Endothelial cell of umbilical vein (primary cell): ENCODE measurements around the gene NDUFV1. TPM values are rescaled to one million over a fixed set of nuclear protein-coding genes. Genes with fewer than 3 reads are reported as not detected.

ENCODE experiments used
- BruUV-seq: library from RNA; stranded (reverse); fragments of 400-500 nt; replicated peaks from 2 replicates; lab custom pipeline; 2021; lab: Mats Ljungman, UMichigan
- CTCF ChIA-PET: fragments of 300-600, 350-600 bp; sonication (Branson Sonifier 250); formaldehyde crosslinking; loops from one replicate; lab custom pipeline; 2021; ENCODE audit warnings: antibody characterized with exemption, inconsistent platforms; lab: Charles Lee
- POLR2A ChIA-PET: fragments of 300-600, 350-600 bp; sonication (Branson Sonifier 250); formaldehyde crosslinking; loops from one replicate; lab custom pipeline; 2021; ENCODE audit warnings: antibody characterized with exemption, inconsistent platforms; lab: Charles Lee
- DNase-seq: peaks from one replicate; pipeline ENCODE4 v3.0.0-alpha.2; 2011; ENCODE audit warnings: low read depth, low spot score
- FAIRE-seq: peaks from 2 replicates; lab custom pipeline; 2011; peaks lifted over from hg19 to GRCh38; lab: Jason Lieb, UNC
- H2AFZ ChIP-seq: 2 replicates; pipeline ENCODE4 v1.6.0; 2012; ENCODE audit warnings: low read depth, low read length, control low read depth, inconsistent platforms
- H3K27ac ChIP-seq: 2 replicates; pipeline ENCODE4 v1.5.1; 2011; ENCODE audit warnings: low read depth, mild to moderate bottlenecking, control low read depth, low read length, moderate library complexity; ENCODE audit not compliant: insufficient read depth
- H3K27me3 ChIP-seq, 2 experiments: 2 replicates each; pipeline versions ENCODE4 v1.6.0 to v1.6.1; 2011; ENCODE audit warnings: low read length in 2 of 2, mixed read lengths in 1 of 2; ENCODE audit not compliant: control insufficient read depth in 2 of 2, insufficient read depth in 2 of 2
- H3K36me3 ChIP-seq, 2 experiments: 2 replicates in 1 of 2; 3 replicates in 1 of 2; pipeline ENCODE4 v1.5.1; 2011; ENCODE audit warnings: low read length in 2 of 2, mild to moderate bottlenecking in 1 of 2, moderate library complexity in 1 of 2; ENCODE audit not compliant: control insufficient read depth in 2 of 2, insufficient read depth in 2 of 2; ENCODE audit errors: extremely low read depth in 1 of 2
- H3K4me1 ChIP-seq: 3 replicates; pipeline ENCODE4 v1.5.1; 2011; ENCODE audit warnings: mild to moderate bottlenecking, low read length; ENCODE audit not compliant: control insufficient read depth, insufficient read depth; ENCODE audit errors: extremely low read depth
- H3K4me2 ChIP-seq: 2 replicates; pipeline ENCODE4 v1.6.1; 2011; ENCODE audit warnings: low read length, control low read depth, mixed read lengths; ENCODE audit not compliant: insufficient read depth
- H3K4me3 ChIP-seq, 3 experiments: fragments of 200-600 bp in 1 of 3; sonication (generic), shearing (Covaris generic) in 1 of 3; replicated peaks in 1 of 3; 2 replicates each; pipeline ENCODE4 v1.5.1; 2011 to 2016; ENCODE audit warnings: control low read depth in 3 of 3, low read length in 3 of 3, mild to moderate bottlenecking in 2 of 3, inconsistent platforms in 1 of 3, low read depth in 1 of 3, moderate library complexity in 1 of 3; ENCODE audit not compliant: insufficient read depth in 1 of 3
- H3K79me2 ChIP-seq: 2 replicates; pipeline ENCODE4 v1.6.0; 2012; ENCODE audit warnings: low read length, inconsistent platforms; ENCODE audit not compliant: control insufficient read depth, insufficient read depth
- H3K9ac ChIP-seq: replicated peaks from 2 replicates; pipeline ENCODE3; 2011; ENCODE audit warnings: low read length, control low read depth; ENCODE audit not compliant: insufficient read depth; ENCODE audit errors: extremely low read depth
- H3K9me1 ChIP-seq: replicated peaks from 3 replicates; pipeline ENCODE4 v1.6.0; 2011; ENCODE audit warnings: mild to moderate bottlenecking, low read length; ENCODE audit not compliant: control insufficient read depth, insufficient read depth; ENCODE audit errors: extremely low read depth
- H3K9me3 ChIP-seq: replicated peaks from 2 replicates; pipeline ENCODE4 v1.5.1; 2012; ENCODE audit warnings: low read length, inconsistent platforms; ENCODE audit not compliant: control insufficient read depth, insufficient read depth
- H4K20me1 ChIP-seq: replicated peaks from 2 replicates; pipeline ENCODE3; 2011; ENCODE audit warnings: mild to moderate bottlenecking, low read length; ENCODE audit not compliant: control insufficient read depth, insufficient read depth; ENCODE audit errors: extremely low read depth
- CTCF ChIP-seq, 2 donors: IDR thresholded peaks; 1 replicate in 1 of 2; 2 replicates in 1 of 2; pipeline ENCODE4 v1.5.1; 2011; ENCODE audit warnings: low read length in 2 of 2, mild to moderate bottlenecking in 2 of 2, moderate library complexity in 2 of 2, control low read depth in 1 of 2, inconsistent platforms in 1 of 2, low read depth in 1 of 2; ENCODE audit not compliant: insufficient read depth in 1 of 2; ENCODE audit errors: extremely low read depth in 1 of 2
- EZH2 ChIP-seq: IDR thresholded peaks from 2 replicates; pipeline ENCODE4 v1.6.1; 2012; ENCODE audit warnings: borderline replicate concordance, low read depth, mild to moderate bottlenecking, moderate library complexity, low read length, inconsistent platforms; ENCODE audit not compliant: severe bottlenecking
- FOS ChIP-seq: IDR thresholded peaks from 2 replicates; pipeline ENCODE4 v1.6.1; 2011; ENCODE audit warnings: mild to moderate bottlenecking, low read length, moderate library complexity, borderline replicate concordance; ENCODE audit not compliant: insufficient read depth
- GATA2 ChIP-seq: IDR thresholded peaks from 2 replicates; pipeline ENCODE4 v1.7.0; 2011; ENCODE audit warnings: low read depth, mild to moderate bottlenecking, moderate library complexity, mixed read lengths, low read length; ENCODE audit not compliant: insufficient read length, insufficient read depth
- JUN ChIP-seq: IDR thresholded peaks from 2 replicates; pipeline ENCODE4 v1.6.1; 2011; ENCODE audit warnings: borderline replicate concordance, low read depth; ENCODE audit not compliant: insufficient read length, insufficient read depth
- MAX ChIP-seq: IDR thresholded peaks from 2 replicates; pipeline ENCODE4 v1.6.1; 2011; ENCODE audit not compliant: insufficient read depth, insufficient read length
- MYC ChIP-seq: IDR thresholded peaks from one replicate; pipeline ENCODE4 v1.6.1; 2011; ENCODE audit warnings: mild to moderate bottlenecking, low read depth, low read length
- POLR2A ChIP-seq: IDR thresholded peaks from 2 replicates; pipeline ENCODE4 v1.6.1; 2012; ENCODE audit warnings: low read depth, mild to moderate bottlenecking, control low read depth, low read length
- POLR2AphosphoS5 ChIP-seq: IDR thresholded peaks from 2 replicates; pipeline ENCODE4 v1.6.1; 2012; ENCODE audit warnings: low read depth, mild to moderate bottlenecking, control low read depth, low read length, moderate library complexity; ENCODE audit not compliant: insufficient read depth
- dilution Hi-C: fragments of 300-500 bp; cut with MboI; formaldehyde crosslinking; loops from one replicate; pipeline ENCODE4 v1.15.0; 2019; ENCODE audit warnings: low sequenced_read_pairs; ENCODE audit not compliant: extremely low pct_ligation_motif_present
- intact Hi-C: fragments of 100-400 bp; cut with micrococcal nuclease; formaldehyde crosslinking; loops from one replicate; pipeline ENCODE4 v1.10.0; 2022
- polyA plus RNA-seq, 4 experiments: library from polyadenylated mRNA; depleted of rRNA in 3 of 4; stranded (reverse) in 3 of 4; unstranded in 1 of 4; fragments of >200 nt; gene quantifications; 2 replicates each; pipeline versions ENCODE4 v1.2.1 to v1.2.3, GENCODE V29; 2011 to 2012; ENCODE audit warnings: missing spikeins in 1 of 4
- total RNA-seq: library from RNA; stranded (reverse); gene quantifications from 2 replicates; pipeline ENCODE4 v1.2.3, GENCODE V29; 2021

NDUFV1 gene
- total and polyA plus RNA-seq, 2 donors (not counting 3 experiments of a cell fraction or from before 2014, with no cell fraction given) = 191 to 203 TPM

- BruUV-seq = no TSS peak
- Histone ChIP-seq H3K27ac (peak overlapping the region; percentile 58), H4K20me1 (no peaks in the 10 kb centered on the region), H3K4me1 (peaks cover 4% of the 10 kb centered on the region), H3K36me3 (no peaks in the 10 kb centered on the region), H2AFZ (peak overlapping the region; percentile 98), H3K4me3 (peak overlapping the region in 2 of 3 experiments; percentile 55 to 60), H3K9me1 (no peaks in the 10 kb centered on the region), H3K9me3 (no peaks in the 10 kb centered on the region), H3K4me2 (peak overlapping the region; percentile 76), H3K9ac (peak overlapping the region; percentile 68), H3K79me2 (no peaks in the 10 kb centered on the region), H3K27me3 (no peaks in the 10 kb centered on the region)
- POLR2A ChIA-PET = no interaction called here
- intact Hi-C loops = loop anchor here (1.0 to 2.0 kb wide), 3 partner anchors 28 to 174 kb away; no protein-coding TSS in a partner anchor
- FAIRE-seq (no peak), DNase-seq (no peak)
- dilution Hi-C loops = no loop called here
- CTCF ChIA-PET = interaction anchor here (1.0 to 6.6 kb wide), 8 partner anchors 10 to 75 kb away, joined by 3 to 98 read pairs (median 9); no protein-coding TSS in a partner anchor
- TF ChIP-seq JUN = no peak
- TF ChIP-seq POLR2A = no peak
- TF ChIP-seq MAX = no peak
- TF ChIP-seq POLR2AphosphoS5 = no peak
- TF ChIP-seq EZH2 = no peak
- no peak for TF ChIP-seq MYC
- TF ChIP-seq CTCF (IDR thresholded peaks at IDR 0.05; ENCODE audit: extremely low read depth in 1 of 2, insufficient read depth in 1 of 2, low read depth in 1 of 2, low read length in 2 of 2) = no peak
- TF ChIP-seq GATA2 = no peak
- no peak for TF ChIP-seq FOS
Measured at GRCh38 chr11:67630943-67631331, 24.2 kb downstream of the NDUFV1 start.
